ENCODE data around the gene MAN1C1.

GRCh38 chr1:25586181-25586588 is 30.4 kb upstream of the MAN1C1 start:
- TF ChIP-seq POLR2AphosphoS5 (IDR thresholded peaks at IDR 0.05; ENCODE audit: low read depth, low read length) (no peak), POLR2A (IDR thresholded peaks at IDR 0.05; ENCODE audit: borderline replicate concordance, extremely low read depth, insufficient read depth, insufficient read length) (no peak), CTCF (IDR thresholded peaks at IDR 0.05 in 2 of 3, conservative IDR thresholded peaks at IDR 0.05 in 1 of 3; ENCODE audit: borderline replicate concordance in 1 of 3, insufficient read depth in 1 of 3, low read depth in 2 of 3, low read length in 2 of 3) (no peak), CEBPB (IDR thresholded peaks at IDR 0.05; ENCODE audit: low read depth) (no peak), YY1 (IDR thresholded peaks at IDR 0.05; ENCODE audit: extremely low read depth, insufficient replicate concordance, low read depth, low read length) (no peak), SP1 (IDR thresholded peaks at IDR 0.05; ENCODE audit: low read depth) (no peak), JUND (IDR thresholded peaks at IDR 0.05) (no peak), SIN3A (IDR thresholded peaks at IDR 0.05; ENCODE audit: low read depth) (no peak), EZH2 (IDR thresholded peaks at IDR 0.05) (no peak), ZFX (IDR thresholded peaks at IDR 0.05) (no peak), ZNF274 (IDR thresholded peaks at IDR 0.05; ENCODE audit: low read depth, low read length) (no peak)

Data from HCT116 (cell line).